ENCODE data around the gene MYF6. TPM values are rescaled to one million over a fixed set of nuclear protein-coding genes. Genes with fewer than 3 reads are reported as not detected.

The MYF6 gene
- not detected for total RNA-seq

DNA sequence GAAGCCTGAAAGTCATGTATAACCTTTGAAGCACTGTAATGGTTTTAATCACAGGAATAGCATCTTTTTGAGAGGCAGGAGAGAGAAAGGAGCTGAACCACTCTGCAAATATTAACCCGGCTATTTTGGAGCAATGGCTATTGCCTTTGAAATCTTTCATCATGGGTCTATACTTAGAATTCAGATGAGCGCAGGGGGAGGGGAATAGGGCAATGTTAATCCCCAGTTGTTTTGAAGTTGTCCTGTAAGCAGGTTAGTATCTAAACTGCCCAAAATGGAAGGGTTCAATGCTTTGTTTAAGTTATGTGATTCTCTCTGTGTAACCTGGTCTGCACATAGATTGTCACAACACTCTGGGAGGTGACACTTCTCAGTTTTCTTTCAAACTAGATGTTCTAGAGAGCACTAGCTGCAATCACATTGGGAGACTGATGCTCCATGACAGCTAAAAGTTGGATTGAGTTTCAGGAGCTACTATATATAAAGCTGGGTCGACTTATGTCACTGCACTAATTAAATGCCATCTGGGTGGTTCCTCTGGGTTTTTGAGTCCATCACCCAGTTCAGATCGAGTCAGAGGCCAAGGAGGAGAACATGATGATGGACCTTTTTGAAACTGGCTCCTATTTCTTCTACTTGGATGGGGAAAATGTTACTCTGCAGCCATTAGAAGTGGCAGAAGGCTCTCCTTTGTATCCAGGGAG, at the start of gene MYF6:
Gene MYF6, plus strand, starts transcription at position 509 of the 704 bp plus-strand sequence. Its CDS starts 86 bp downstream, at position 595.
- TF ChIP-seq, protein P1, sequence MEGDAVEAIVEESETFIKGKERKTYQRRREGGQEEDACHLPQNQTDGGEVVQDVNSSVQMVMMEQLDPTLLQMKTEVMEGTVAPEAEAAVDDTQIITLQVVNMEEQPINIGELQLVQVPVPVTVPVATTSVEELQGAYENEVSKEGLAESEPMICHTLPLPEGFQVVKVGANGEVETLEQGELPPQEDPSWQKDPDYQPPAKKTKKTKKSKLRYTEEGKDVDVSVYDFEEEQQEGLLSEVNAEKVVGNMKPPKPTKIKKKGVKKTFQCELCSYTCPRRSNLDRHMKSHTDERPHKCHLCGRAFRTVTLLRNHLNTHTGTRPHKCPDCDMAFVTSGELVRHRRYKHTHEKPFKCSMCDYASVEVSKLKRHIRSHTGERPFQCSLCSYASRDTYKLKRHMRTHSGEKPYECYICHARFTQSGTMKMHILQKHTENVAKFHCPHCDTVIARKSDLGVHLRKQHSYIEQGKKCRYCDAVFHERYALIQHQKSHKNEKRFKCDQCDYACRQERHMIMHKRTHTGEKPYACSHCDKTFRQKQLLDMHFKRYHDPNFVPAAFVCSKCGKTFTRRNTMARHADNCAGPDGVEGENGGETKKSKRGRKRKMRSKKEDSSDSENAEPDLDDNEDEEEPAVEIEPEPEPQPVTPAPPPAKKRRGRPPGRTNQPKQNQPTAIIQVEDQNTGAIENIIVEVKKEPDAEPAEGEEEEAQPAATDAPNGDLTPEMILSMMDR (IDR thresholded peaks at IDR 0.05; ENCODE audit: low read depth), result no peak

DNA sequence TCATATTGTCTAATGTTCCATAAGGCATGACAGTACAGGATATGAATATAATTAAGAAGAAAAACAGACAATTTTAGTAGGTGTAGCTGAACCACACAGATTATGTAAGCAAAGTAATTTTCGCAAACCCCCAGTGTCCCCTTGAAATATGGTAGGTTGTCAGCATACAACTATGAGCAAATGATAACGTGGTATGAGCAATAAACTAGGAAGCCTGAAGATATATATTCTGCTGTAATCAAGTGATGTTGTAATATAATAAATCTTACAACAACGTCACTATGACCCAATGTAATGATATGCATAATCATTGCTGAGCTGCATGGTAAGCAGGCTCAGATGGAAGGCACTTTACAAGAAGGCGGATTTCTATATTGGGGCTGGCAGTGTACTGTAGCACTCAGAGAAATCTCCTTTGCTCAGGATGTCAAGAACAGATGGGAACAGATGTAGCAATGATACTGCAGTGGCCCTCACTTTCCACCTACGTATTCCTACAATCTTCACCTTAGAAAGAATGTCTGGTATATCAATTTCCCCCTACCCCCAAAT, 47.8 kb upstream of the MYF6 start:
- TF ChIP-seq, protein P1 (IDR thresholded peaks at IDR 0.05; ENCODE audit: low read depth), result no peak

DNA sequence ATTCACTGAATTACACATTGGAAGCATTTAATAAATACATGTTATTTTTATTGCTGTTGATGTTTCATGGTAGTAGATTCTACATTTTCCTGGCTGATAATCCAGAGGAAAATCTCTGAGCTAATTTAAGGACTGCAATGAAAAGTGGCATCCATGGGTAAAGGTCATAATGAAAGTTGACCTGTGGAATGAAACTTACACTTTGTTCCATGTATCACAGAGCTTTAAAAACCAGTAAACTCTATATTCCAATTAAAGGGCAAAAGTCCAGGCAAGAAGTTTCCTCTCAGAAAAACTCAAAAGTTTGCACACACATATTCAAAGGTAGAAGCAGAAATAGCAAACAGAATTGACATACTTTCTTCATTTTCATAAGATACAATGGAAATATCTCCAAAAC, 44.8 kb upstream of the MYF6 start:
- TF ChIP-seq, protein P1 (IDR thresholded peaks at IDR 0.05; ENCODE audit: low read depth), result no peak

DNA sequence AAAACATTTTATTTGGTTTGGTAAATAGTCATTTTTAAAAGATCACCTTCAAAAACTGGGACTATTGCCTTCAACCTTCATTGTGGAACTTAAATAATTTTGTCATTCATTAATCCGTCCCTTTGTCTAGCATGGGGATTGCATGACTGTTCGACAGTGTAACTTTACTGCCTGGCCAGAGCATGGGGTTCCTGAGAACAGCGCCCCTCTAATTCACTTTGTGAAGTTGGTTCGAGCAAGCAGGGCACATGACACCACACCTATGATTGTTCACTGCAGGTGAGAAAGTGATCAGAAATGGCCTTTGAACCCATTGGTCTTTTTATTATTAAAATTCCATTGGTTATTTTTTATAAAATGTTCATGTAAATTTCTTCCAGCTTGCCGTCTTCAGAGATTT, 37.2 kb upstream of the MYF6 start:
- TF ChIP-seq, protein P1 (IDR thresholded peaks at IDR 0.05; ENCODE audit: low read depth), result no peak

DNA sequence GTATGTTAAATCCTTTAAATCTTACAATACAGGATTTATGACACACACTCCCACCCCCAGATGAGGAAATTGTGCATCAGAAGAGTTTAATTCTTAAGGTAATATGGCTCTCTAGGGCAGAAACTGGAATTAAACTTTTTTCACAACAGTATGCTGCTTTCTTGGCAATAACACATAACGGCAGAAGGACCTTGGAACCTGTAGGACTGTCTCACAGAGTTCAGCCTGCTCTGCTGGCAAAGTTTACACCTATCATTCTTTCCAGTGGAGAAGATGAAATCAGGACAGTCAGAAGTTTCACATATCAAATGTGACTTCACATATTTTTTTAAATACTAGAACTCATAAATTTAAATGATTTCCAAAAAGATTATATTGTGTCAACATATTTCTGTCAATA, 30.6 kb upstream of the MYF6 start:
- TF ChIP-seq, protein P1 (IDR thresholded peaks at IDR 0.05; ENCODE audit: low read depth), result no peak

DNA sequence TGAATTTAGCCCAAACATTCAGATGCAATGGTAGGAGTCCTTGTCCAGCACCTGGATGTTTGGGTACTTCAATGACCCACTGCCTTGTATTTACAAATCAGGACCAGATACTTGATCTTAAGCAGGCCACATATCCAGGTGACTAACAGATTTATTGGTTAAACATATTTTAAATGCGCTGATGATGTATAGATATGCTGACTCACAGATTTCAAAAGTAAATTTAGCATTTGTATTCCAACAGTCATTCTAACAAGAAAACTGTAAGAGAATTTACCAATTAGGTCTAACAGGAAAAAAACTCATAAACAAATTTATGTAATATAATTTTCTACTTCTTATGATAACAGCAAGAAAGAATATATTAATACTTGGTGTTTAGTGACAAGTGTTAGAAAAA, 29.4 kb upstream of the MYF6 start:
- TF ChIP-seq, protein P1 (IDR thresholded peaks at IDR 0.05; ENCODE audit: low read depth), result no peak

DNA sequence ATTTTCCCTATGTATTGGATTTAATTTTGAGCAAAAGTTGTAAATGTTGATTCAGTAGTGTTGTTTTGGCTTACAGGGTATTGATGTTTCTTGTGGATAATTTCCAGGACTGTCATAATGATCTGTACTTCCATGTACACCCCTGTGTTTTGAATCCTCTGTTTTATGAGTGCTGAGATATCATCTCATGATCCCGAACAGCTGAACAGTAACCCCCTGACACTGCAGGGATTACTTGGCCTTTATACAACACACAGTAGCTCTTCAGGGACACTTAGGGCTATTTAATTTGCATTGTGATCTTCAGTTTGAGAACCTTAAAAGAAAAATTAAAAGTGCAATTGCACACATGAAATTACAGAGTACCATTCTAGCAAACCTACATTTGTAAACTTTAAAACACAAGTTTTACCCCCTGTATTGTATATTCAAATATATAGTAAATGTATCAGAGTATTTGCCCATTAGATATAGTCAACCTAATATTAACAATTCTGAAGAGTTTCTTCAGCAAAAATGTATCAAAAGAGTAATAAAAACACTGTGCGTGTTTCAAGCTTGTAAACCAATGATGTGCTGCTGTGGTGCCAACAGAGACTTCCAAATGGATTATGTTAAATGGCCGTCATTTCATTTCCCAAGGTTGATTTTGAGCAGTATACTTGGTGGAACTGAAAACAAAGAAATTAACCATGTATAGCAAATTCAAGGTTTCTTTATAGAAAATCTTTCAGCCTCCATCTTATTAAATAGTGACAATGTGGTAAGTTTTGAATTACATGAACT, 27.9 kb upstream of the MYF6 start:
- TF ChIP-seq, protein P1 (IDR thresholded peaks at IDR 0.05; ENCODE audit: low read depth), result no peak
